Measurements from ENCODE around the gene LIMCH1. TPM values are rescaled to one million over a fixed set of nuclear protein-coding genes. Genes with fewer than 3 reads are reported as not detected.

The LIMCH1 gene
- total RNA-seq, 2 donors from 2014 or later, result 3.1 to 5.8 TPM

DNA sequence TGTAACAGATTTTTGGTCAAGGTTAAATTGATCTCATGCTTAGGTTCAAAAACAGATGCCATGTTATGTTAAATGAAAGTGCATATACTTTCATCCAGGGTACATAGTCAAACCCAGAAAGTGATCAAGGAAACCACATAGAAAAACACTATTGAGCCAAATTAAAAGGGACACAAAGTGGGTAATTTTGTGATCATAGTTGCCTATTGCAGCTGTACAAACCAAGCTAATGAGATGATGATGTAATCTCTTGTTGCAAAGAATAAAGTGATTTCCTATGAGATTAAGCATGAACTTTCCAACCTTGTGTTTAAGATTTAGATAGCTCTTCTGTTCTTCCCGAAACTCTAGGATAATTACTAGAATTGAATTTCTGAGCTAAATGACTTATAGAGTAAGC, 20.2 kb upstream of the LIMCH1 start:
- Mint-ChIP-seq H3K9me3 (no peaks in the 10 kb centered on the region), H3K4me1 (no peaks in the 10 kb centered on the region), H3K27ac (no peak overlapping the region), H3K36me3 (ENCODE audit: low read depth) (no peaks in the 10 kb centered on the region), H3K27me3 (ENCODE audit: insufficient read depth) (peaks cover 15% of the 10 kb centered on the region), H3K4me3 (no peak overlapping the region)
- Histone ChIP-seq H3K9me3 (ENCODE audit: control insufficient read depth, low read length) (no peaks in the 10 kb centered on the region), H3K9ac (ENCODE audit: extremely low read depth, low read length, poor library complexity, severe bottlenecking) (no peak overlapping the region), H3K4me1 (ENCODE audit: control insufficient read depth, insufficient read depth, low read length) (no peaks in the 10 kb centered on the region), H3K4me3 (ENCODE audit: low read length) (no peak overlapping the region), H3K27ac (ENCODE audit: low read depth, low read length) (no peak overlapping the region), H3K36me3 (ENCODE audit: control insufficient read depth, insufficient read depth, low read length) (no peaks in the 10 kb centered on the region), H3K27me3 (ENCODE audit: control insufficient read depth, insufficient read depth, low read length, poor library complexity, severe bottlenecking) (no peaks in the 10 kb centered on the region)
- TF ChIP-seq, protein P1, sequence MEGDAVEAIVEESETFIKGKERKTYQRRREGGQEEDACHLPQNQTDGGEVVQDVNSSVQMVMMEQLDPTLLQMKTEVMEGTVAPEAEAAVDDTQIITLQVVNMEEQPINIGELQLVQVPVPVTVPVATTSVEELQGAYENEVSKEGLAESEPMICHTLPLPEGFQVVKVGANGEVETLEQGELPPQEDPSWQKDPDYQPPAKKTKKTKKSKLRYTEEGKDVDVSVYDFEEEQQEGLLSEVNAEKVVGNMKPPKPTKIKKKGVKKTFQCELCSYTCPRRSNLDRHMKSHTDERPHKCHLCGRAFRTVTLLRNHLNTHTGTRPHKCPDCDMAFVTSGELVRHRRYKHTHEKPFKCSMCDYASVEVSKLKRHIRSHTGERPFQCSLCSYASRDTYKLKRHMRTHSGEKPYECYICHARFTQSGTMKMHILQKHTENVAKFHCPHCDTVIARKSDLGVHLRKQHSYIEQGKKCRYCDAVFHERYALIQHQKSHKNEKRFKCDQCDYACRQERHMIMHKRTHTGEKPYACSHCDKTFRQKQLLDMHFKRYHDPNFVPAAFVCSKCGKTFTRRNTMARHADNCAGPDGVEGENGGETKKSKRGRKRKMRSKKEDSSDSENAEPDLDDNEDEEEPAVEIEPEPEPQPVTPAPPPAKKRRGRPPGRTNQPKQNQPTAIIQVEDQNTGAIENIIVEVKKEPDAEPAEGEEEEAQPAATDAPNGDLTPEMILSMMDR (conservative IDR thresholded peaks at IDR 0.05), result no peak
- DNase-seq, result no peak
- 100% methylated on average over 1 of the region's 1 CpG for WGBS, 2 experiments (ENCODE audit: insufficient coverage in 1 of 2, insufficient read length in 1 of 2)

DNA sequence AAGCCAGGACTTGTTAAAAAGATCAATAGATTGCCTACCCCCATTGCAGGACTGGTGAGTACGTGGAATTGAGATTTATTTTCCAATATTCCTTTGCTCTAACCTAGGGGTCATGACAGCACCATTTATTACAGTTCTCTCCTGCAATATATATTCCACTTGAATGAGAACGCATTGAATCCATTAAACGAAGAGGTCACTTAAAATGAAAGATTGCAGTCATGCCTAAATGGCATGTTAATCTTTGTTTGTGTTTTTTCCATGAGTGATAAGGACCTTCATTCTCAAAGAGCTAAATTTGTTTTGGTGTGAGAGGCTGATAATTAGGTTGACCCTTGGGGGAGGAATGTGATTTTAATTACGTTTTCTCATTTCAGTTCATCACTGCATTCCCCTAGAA, 13.5 kb upstream of the LIMCH1 start:
- Mint-ChIP-seq H3K27me3 (ENCODE audit: insufficient read depth) (no peaks in the 10 kb centered on the region), H3K9me3 (no peaks in the 10 kb centered on the region), H3K27ac (peak overlapping the region; percentile 87), H3K4me1 (peaks cover 26% of the 10 kb centered on the region), H3K4me3 (no peak overlapping the region), H3K36me3 (ENCODE audit: low read depth) (no peaks in the 10 kb centered on the region)
- Histone ChIP-seq H3K4me3 (ENCODE audit: low read length) (peak overlapping the region; percentile 75), H3K9me3 (ENCODE audit: control insufficient read depth, low read length) (no peaks in the 10 kb centered on the region), H3K4me1 (ENCODE audit: control insufficient read depth, insufficient read depth, low read length) (peaks cover 5% of the 10 kb centered on the region), H3K36me3 (ENCODE audit: control insufficient read depth, insufficient read depth, low read length) (no peaks in the 10 kb centered on the region), H3K9ac (ENCODE audit: extremely low read depth, low read length, poor library complexity, severe bottlenecking) (peak overlapping the region; percentile 92), H3K27ac (ENCODE audit: low read depth, low read length) (no peak overlapping the region), H3K27me3 (ENCODE audit: control insufficient read depth, insufficient read depth, low read length, poor library complexity, severe bottlenecking) (no peaks in the 10 kb centered on the region)
- TF ChIP-seq, protein P1 (conservative IDR thresholded peaks at IDR 0.05), result no peak
- WGBS, 2 experiments (ENCODE audit: insufficient coverage in 1 of 2, insufficient read length in 1 of 2), result 50 to 71% methylated on average over 2 to 4 of the region's 4 CpGs
- no peak for DNase-seq

DNA sequence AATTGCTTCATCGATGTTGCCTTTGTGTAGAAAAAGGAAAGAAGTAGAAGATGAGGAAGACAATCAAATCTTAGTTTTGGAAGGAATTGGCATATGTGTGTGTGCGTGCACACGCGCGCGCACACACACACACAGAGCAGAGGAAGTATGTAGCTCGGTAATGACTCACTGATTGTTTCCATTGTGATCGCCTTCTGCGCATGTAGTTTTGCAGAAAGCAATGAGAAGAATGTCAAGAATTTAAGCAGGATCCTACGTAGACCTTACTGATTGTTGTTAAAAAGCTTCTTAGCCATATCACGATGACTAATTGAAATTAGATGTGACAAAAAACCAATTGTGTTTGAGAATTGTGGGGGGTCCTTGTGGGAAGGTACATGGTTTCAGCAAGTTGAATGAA, 12.8 kb upstream of the LIMCH1 start:
- 55 to 63% methylated on average over 11 of the region's 11 CpGs for WGBS, 2 experiments (ENCODE audit: insufficient coverage in 1 of 2, insufficient read length in 1 of 2)
- peak; percentile 71 for DNase-seq
- peak overlapping the region; percentile 13 for H3K4me3 Mint-ChIP-seq
- peaks cover 5% of the 10 kb centered on the region for H3K4me1 ChIP-seq (ENCODE audit: control insufficient read depth, insufficient read depth, low read length)
- TF ChIP-seq, protein P1 (conservative IDR thresholded peaks at IDR 0.05), result no peak
- no peaks in the 10 kb centered on the region for H3K36me3 Mint-ChIP-seq (ENCODE audit: low read depth)
- no peaks in the 10 kb centered on the region for H3K36me3 ChIP-seq (ENCODE audit: control insufficient read depth, insufficient read depth, low read length)
- peak overlapping the region; percentile 92 for H3K9ac ChIP-seq (ENCODE audit: extremely low read depth, low read length, poor library complexity, severe bottlenecking)
- H3K27ac Mint-ChIP-seq, result peak overlapping the region; percentile 87
- H3K4me3 ChIP-seq (ENCODE audit: low read length), result peak overlapping the region; percentile 75
- H3K9me3 ChIP-seq (ENCODE audit: control insufficient read depth, low read length), result no peaks in the 10 kb centered on the region
- no peaks in the 10 kb centered on the region for H3K27me3 ChIP-seq (ENCODE audit: control insufficient read depth, insufficient read depth, low read length, poor library complexity, severe bottlenecking)
- H3K27me3 Mint-ChIP-seq (ENCODE audit: insufficient read depth), result no peaks in the 10 kb centered on the region
- H3K9me3 Mint-ChIP-seq, result no peaks in the 10 kb centered on the region
- peak overlapping the region; percentile 45 for H3K27ac ChIP-seq (ENCODE audit: low read depth, low read length)
- peaks cover 26% of the 10 kb centered on the region for H3K4me1 Mint-ChIP-seq
